H1 (cell line): Measurements from ENCODE around the gene PRKCSH. TPM values are rescaled to one million over a fixed set of nuclear protein-coding genes. Genes with fewer than 3 reads are reported as not detected.

Experiments
- CTCF ChIA-PET: fragments of 300-600 bp; sonication (Branson Sonifier 250); formaldehyde crosslinking; loops from one replicate; lab custom pipeline; 2021; ENCODE audit not compliant: partially characterized antibody; lab: Charles Lee
- POLR2A ChIA-PET: fragments of 300-600 bp; sonication (Branson Sonifier 250); formaldehyde crosslinking; loops from one replicate; lab custom pipeline; 2021; ENCODE audit warnings: inconsistent platforms; ENCODE audit not compliant: partially characterized antibody; lab: Charles Lee
- DNase-seq, 2 experiments: peaks; one replicate each; pipeline versions ENCODE4 v3.0.0 to v3.0.0-alpha.2; 2010 to 2022; ENCODE audit warnings: low spot score in 2 of 2, low read depth in 1 of 2, mixed read lengths in 1 of 2
- FAIRE-seq: peaks from 2 replicates; lab custom pipeline; 2011; peaks lifted over from hg19 to GRCh38; lab: Jason Lieb, UNC
- H2AFZ ChIP-seq: 2 replicates; pipeline ENCODE4 v1.8.1; 2012; ENCODE audit warnings: low read length, inconsistent platforms
- H2AK5ac ChIP-seq: 2 replicates; pipeline ENCODE4 v1.6.1; 2013; ENCODE audit warnings: low read depth, low read length
- H2BK120ac ChIP-seq: replicated peaks from 2 replicates; pipeline ENCODE3; 2013; ENCODE audit warnings: low read depth, low read length, inconsistent platforms
- H2BK12ac ChIP-seq: 2 replicates; pipeline ENCODE4 v1.6.1; 2013; ENCODE audit warnings: low read depth, low read length
- H2BK15ac ChIP-seq: 2 replicates; pipeline ENCODE4 v1.6.1; 2013; ENCODE audit warnings: low read length
- H2BK20ac ChIP-seq: 2 replicates; pipeline ENCODE4 v1.6.1; 2013; ENCODE audit warnings: low read length
- H2BK5ac ChIP-seq: 2 replicates; pipeline ENCODE4 v1.6.1; 2013; ENCODE audit warnings: low read depth, low read length
- H3K14ac ChIP-seq: 2 replicates; pipeline ENCODE4 v1.6.1; 2013; ENCODE audit warnings: inconsistent platforms; ENCODE audit not compliant: insufficient read length
- H3K18ac ChIP-seq: 2 replicates; pipeline ENCODE4 v1.6.1; 2013; ENCODE audit warnings: low read length; ENCODE audit errors: extremely low read depth
- H3K23ac ChIP-seq: 2 replicates; pipeline ENCODE4 v1.6.1; 2013; ENCODE audit warnings: inconsistent platforms; ENCODE audit not compliant: insufficient read length
- H3K23me2 ChIP-seq: 2 replicates; pipeline ENCODE4 v1.6.1; 2013; ENCODE audit warnings: low read depth, low read length
- H3K27ac ChIP-seq: 2 replicates; pipeline ENCODE4 v1.6.1; 2011; ENCODE audit warnings: low read depth, low read length, inconsistent platforms
- H3K27me3 ChIP-seq, 4 experiments: replicated peaks in 1 of 4; 1 replicate in 1 of 4; 2 replicates in 3 of 4; pipeline versions ENCODE4 v1.6.1 to v1.8.1; 2011 to 2013; ENCODE audit warnings: low read length in 3 of 4, mild to moderate bottlenecking in 3 of 4, inconsistent platforms in 2 of 4, mixed read lengths in 2 of 4, moderate library complexity in 1 of 4; ENCODE audit not compliant: control insufficient read depth in 3 of 4, insufficient read depth in 3 of 4; ENCODE audit errors: extremely low read depth in 1 of 4
- H3K36me3 ChIP-seq, 4 experiments: 2 replicates each; pipeline versions ENCODE4 v1.6.1 to v1.8.1; 2011 to 2013; ENCODE audit warnings: mild to moderate bottlenecking in 4 of 4, low read length in 3 of 4, moderate library complexity in 2 of 4, control low read depth in 1 of 4, inconsistent platforms in 1 of 4; ENCODE audit not compliant: insufficient read depth in 4 of 4, control insufficient read depth in 2 of 4
- H3K4ac ChIP-seq: replicated peaks from 2 replicates; pipeline ENCODE3; 2013; ENCODE audit warnings: low read length, low read depth, mixed read lengths, inconsistent platforms; ENCODE audit not compliant: insufficient read length
- H3K4me1 ChIP-seq, 4 experiments: replicated peaks in 1 of 4; 1 replicate in 1 of 4; 2 replicates in 3 of 4; pipeline versions ENCODE4 v1.6.1 to v1.8.1; 2011 to 2013; ENCODE audit warnings: low read length in 3 of 4, inconsistent platforms in 2 of 4, mixed read lengths in 1 of 4; ENCODE audit not compliant: insufficient read depth in 4 of 4, control insufficient read depth in 3 of 4
- H3K4me2 ChIP-seq, 2 experiments: 2 replicates each; pipeline versions ENCODE4 v1.6.1 to v1.8.1; 2011 to 2013; ENCODE audit warnings: low read depth in 2 of 2, low read length in 2 of 2, control low read depth in 1 of 2, inconsistent platforms in 1 of 2, mild to moderate bottlenecking in 1 of 2; ENCODE audit not compliant: insufficient read depth in 1 of 2
- H3K4me3 ChIP-seq, 4 experiments: fragments of 200-600, 300-600 bp in 1 of 4; sonication (generic), shearing (Covaris generic), sonication (Bioruptor Twin) in 1 of 4; 2 replicates each; pipeline versions ENCODE4 v1.5.1 to v1.8.1; 2011 to 2016; ENCODE audit warnings: low read length in 4 of 4, low read depth in 3 of 4, control low read depth in 2 of 4, inconsistent platforms in 2 of 4, mild to moderate bottlenecking in 2 of 4, mixed read lengths in 1 of 4, moderate library complexity in 1 of 4; ENCODE audit not compliant: insufficient read depth in 2 of 4; ENCODE audit errors: extremely low read depth in 1 of 4
- H3K56ac ChIP-seq: replicated peaks from 2 replicates; pipeline ENCODE3; 2013; ENCODE audit warnings: low read depth, mild to moderate bottlenecking, mixed read lengths, low read length, inconsistent platforms; ENCODE audit not compliant: insufficient read length
- H3K79me1 ChIP-seq: 2 replicates; pipeline ENCODE4 v1.6.1; 2013; ENCODE audit warnings: low read depth, low read length, control low read depth
- H3K79me2 ChIP-seq, 2 experiments: 2 replicates each; pipeline versions ENCODE4 v1.6.1 to v1.8.1; 2012 to 2013; ENCODE audit warnings: low read length in 2 of 2, mild to moderate bottlenecking in 2 of 2, inconsistent platforms in 1 of 2; ENCODE audit not compliant: insufficient read depth in 2 of 2, control insufficient read depth in 1 of 2
- H3K9ac ChIP-seq, 4 experiments: replicated peaks in 1 of 4; 1 replicate in 1 of 4; 2 replicates in 3 of 4; pipeline versions ENCODE4 v1.6.1 to v1.8.1; 2011 to 2013; ENCODE audit warnings: low read depth in 3 of 4, low read length in 3 of 4, control low read depth in 2 of 4, mild to moderate bottlenecking in 2 of 4, moderate library complexity in 2 of 4, inconsistent platforms in 1 of 4; ENCODE audit errors: extremely low read depth in 1 of 4
- H3K9me3 ChIP-seq, 2 experiments: 2 replicates each; pipeline versions ENCODE4 v1.6.1 to v1.8.1; 2012 to 2013; ENCODE audit warnings: mild to moderate bottlenecking in 2 of 2, moderate library complexity in 2 of 2, control low read depth in 1 of 2, inconsistent platforms in 1 of 2, low read depth in 1 of 2, low read length in 1 of 2, mixed read lengths in 1 of 2; ENCODE audit not compliant: insufficient read depth in 2 of 2
- H4K20me1 ChIP-seq, 2 experiments: replicated peaks in 1 of 2; 2 replicates each; pipeline versions ENCODE3 to v1.8.1; 2011 to 2013; ENCODE audit warnings: inconsistent platforms in 2 of 2, low read length in 2 of 2, mild to moderate bottlenecking in 1 of 2; ENCODE audit not compliant: insufficient read depth in 2 of 2, control insufficient read depth in 1 of 2
- H4K5ac ChIP-seq: 2 replicates; pipeline ENCODE4 v1.6.1; 2013; ENCODE audit warnings: low read length, low read depth, mixed read lengths, inconsistent platforms; ENCODE audit not compliant: insufficient read length
- H4K8ac ChIP-seq: 2 replicates; pipeline ENCODE4 v1.8.0; 2013; ENCODE audit warnings: mild to moderate bottlenecking, moderate library complexity, low read length, inconsistent platforms; ENCODE audit not compliant: insufficient read depth; ENCODE audit errors: extremely low read depth
- H4K91ac ChIP-seq: replicated peaks from 2 replicates; pipeline ENCODE3; 2013; ENCODE audit warnings: low read length, mixed read lengths, inconsistent platforms; ENCODE audit not compliant: insufficient read length
- CTCF ChIP-seq, 3 experiments: IDR thresholded peaks; 1 replicate in 2 of 3; 2 replicates in 1 of 3; pipeline versions ENCODE4 v1.5.1 to v1.6.1; 2011; ENCODE audit warnings: low read length in 3 of 3, mild to moderate bottlenecking in 3 of 3, inconsistent platforms in 2 of 3, low read depth in 1 of 3, moderate library complexity in 1 of 3; ENCODE audit not compliant: insufficient read depth in 1 of 3; ENCODE audit errors: control extremely low read depth in 1 of 3
- EGR1 ChIP-seq: IDR thresholded peaks from 2 replicates; pipeline ENCODE4 v1.6.1; 2011; ENCODE audit warnings: low read depth, low read length, borderline replicate concordance
- TAF7 ChIP-seq: optimal IDR thresholded peaks from 2 replicates; pipeline ENCODE3; 2011; ENCODE audit warnings: low read depth, mild to moderate bottlenecking, inconsistent platforms, low read length, moderate library complexity, borderline replicate concordance
- TCF12 ChIP-seq: IDR thresholded peaks from 2 replicates; pipeline ENCODE4 v1.6.1; 2011; ENCODE audit warnings: low read depth, mild to moderate bottlenecking, low read length
- WGBS, 2 experiments: shearing (Covaris generic) in 1 of 2; methylation state at CpG; one replicate each; pipeline versions ENCODE4 v1.1.6 to v1.1.7; 2013 to 2015; ENCODE audit warnings: low lambda C conversion rate in 2 of 2, mixed read lengths in 2 of 2, inconsistent platforms in 1 of 2, low coverage in 1 of 2, missing lambda C conversion rate in 1 of 2; ENCODE audit not compliant: insufficient replicate concordance in 2 of 2, insufficient coverage in 1 of 2, insufficient read length in 1 of 2; ENCODE audit errors: extremely low coverage in 1 of 2, missing lambda C conversion rate in 1 of 2; 5-methylcytosine and 5-hydroxymethylcytosine counted together
- long read RNA-seq, 2 experiments: library from RNA in 1 of 2; library from capped mRNA in 1 of 2; stranded (forward); transcript quantifications; one replicate each; pipeline ENCODE4 v2.0.0, GENCODE V29; 2021; ENCODE audit warnings: inconsistent platforms in 1 of 2
- polyA minus RNA-seq, 3 experiments: library from RNA; depleted of rRNA, polyadenylated mRNA; stranded (reverse); fragments of >200 nt; gene quantifications; 1 replicate in 2 of 3; 2 replicates in 1 of 3; pipeline ENCODE4 v1.2.3, GENCODE V29; 2011
- polyA plus RNA-seq, 7 experiments: library from polyadenylated mRNA; depleted of rRNA in 3 of 7; stranded (reverse) in 5 of 7; unstranded in 2 of 7; fragments of >200 nt in 5 of 7; fragments of 200-250 nt in 2 of 7; gene quantifications; 1 replicate in 5 of 7; 2 replicates in 1 of 7; 4 replicates in 1 of 7; pipeline versions ENCODE4 v1.2.1 to v1.2.3, GENCODE V29; 2011 to 2013; ENCODE audit warnings: missing spikeins in 2 of 7, mixed read lengths in 2 of 7
- total RNA-seq: library from RNA; stranded (reverse); fragmentation: NEBNext Ultra II Directional; extraction: Animal tissue kit (Norgen Biotek cat#: 25700); gene quantifications from 2 replicates; pipeline ENCODE4 v1.2.1, GENCODE V29; 2021

Gene PRKCSH
- total RNA-seq = 337 and 341 TPM in 2 replicates
- polyA plus RNA-seq (2011; rRNA removed) = 97.2 and 267 TPM in 2 replicates
- 109 TPM for polyA plus RNA-seq (2011; cell fraction: cytosol; rRNA removed)
- 496 TPM for polyA plus RNA-seq (2011; cell fraction: nucleus; rRNA removed)
- polyA plus RNA-seq (2012, experiment 1 of 2) = 197 to 438 TPM (median 349 TPM) in 4 replicates
- polyA plus RNA-seq (2012, experiment 2 of 2) = 305 TPM
- 349 TPM for polyA plus RNA-seq (2013, experiment 1 of 2)
- polyA plus RNA-seq (2013, experiment 2 of 2) = 317 TPM
- 114 and 172 TPM in 2 replicates for polyA minus RNA-seq (2011; rRNA and poly(A)+ RNA removed)
- polyA minus RNA-seq (2011; cell fraction: cytosol; rRNA and poly(A)+ RNA removed) = 276 TPM
- 164 TPM for polyA minus RNA-seq (2011; cell fraction: nucleus; rRNA and poly(A)+ RNA removed)
- long read RNA-seq, experiment 1, partial matches to known transcripts = 164 of 227 reads
- long read RNA-seq, experiment 1, other reads (novel, unspliced or antisense) = 62 of 227 reads
- long read RNA-seq, experiment 2, transcript PRKCSH-217 (18 exons, 2,100 nt) = major isoform, 7 of 191 reads
- long read RNA-seq, experiment 2, partial matches to known transcripts = 59 of 191 reads
- long read RNA-seq, experiment 2, other reads (novel, unspliced or antisense) = 120 of 191 reads

GRCh38 chr19:11435057-11435832, at the start of gene PRKCSH, which contains the start of gene ODAD3:
Gene PRKCSH, plus strand, starts transcription at chr19:11435635. Its CDS starts 483 bp downstream, at chr19:11436118.
Gene ODAD3, minus strand, starts transcription at chr19:11435121. Its CDS starts 105 bp downstream, at chr19:11435016.
- CTCF ChIA-PET = interaction anchor here (0.6 to 13.0 kb wide), 21 partner anchors 9 to 1639 kb away, joined by 3 to 192 read pairs (median 4); partner anchors contain the start of genes EPOR, RGL3 and SWSAP1
- Histone ChIP-seq H3K9ac (peak within 1 kb of the TSS; percentile 76 to 97 (median 96)), H3K79me2 (peaks cover 0 to 16% of the 10 kb centered on the region in 2 experiments; a peak in 2 of 4 replicates), H3K4me1 (peaks cover 0 to 13% (median 7%) of the 10 kb centered on the region in 4 experiments; a peak in 5 of 7 replicates), H3K4me2 (peak within 1 kb of the TSS; percentile 76 to 91), H3K4me3 (peak within 1 kb of the TSS; percentile 86 to 99 (median 93)), H3K4ac (peak within 1 kb of the TSS; percentile 92), H2BK12ac (peak within 1 kb of the TSS; percentile 50), H3K23me2 (peaks cover 7% of the 10 kb centered on the region), H3K79me1 (no peaks in the 10 kb centered on the region; the same call in none of the 2 replicates), H4K20me1 (peaks cover 0 to 5% of the 10 kb centered on the region in 2 experiments), H3K18ac (peak within 1 kb of the TSS; percentile 60; the same call in 1 of the 2 replicates), H4K91ac (peak within 1 kb of the TSS; percentile 85), H4K8ac (peak within 1 kb of the TSS; percentile 95), H3K9me3 (no peaks in the 10 kb centered on the region), H2BK20ac (no peak within 1 kb of the TSS), H2AK5ac (peak within 1 kb of the TSS; percentile 3; the same call in 1 of the 2 replicates), H2BK5ac (peak within 1 kb of the TSS; percentile 97), H3K27ac (peak within 1 kb of the TSS; percentile 91), H2BK120ac (peak within 1 kb of the TSS; percentile 69), H4K5ac (peak within 1 kb of the TSS; percentile 81), H3K56ac (peak within 1 kb of the TSS; percentile 87), H2BK15ac (no peak within 1 kb of the TSS; the same call in 1 of the 2 replicates), H3K36me3 (peaks cover 9 to 24% (median 16%) of the 10 kb centered on the region in 4 experiments; a peak in 7 of 8 replicates), H2AFZ (peak within 1 kb of the TSS; percentile 91), H3K23ac (no peak within 1 kb of the TSS), H3K14ac (no peak within 1 kb of the TSS), H3K27me3 (no peaks in the 10 kb centered on the region)
- FAIRE-seq = peak; percentile 92
- WGBS, 2 experiments = 2% methylated on average over 47 of the region's 53 CpGs; no CpG with 5 or more reads in 1 of the 2 experiments
- peak; percentile 98 to 99 for DNase-seq
- POLR2A ChIA-PET = interaction anchor here (1.0 to 2.8 kb wide), 9 partner anchors 8 to 60 kb away, joined by 3 to 15 read pairs (median 9); partner anchors contain the start of genes RGL3 and SWSAP1
- 0 out of 2 replicates have a peak, but pooled peaks have one; percentile 6 for TF ChIP-seq TCF12
- peak; percentile 73 for TF ChIP-seq TAF7
- TF ChIP-seq EGR1 = peak; percentile 83
- peak; percentile 84 to 95 (median 86) for TF ChIP-seq CTCF (IDR thresholded peaks at IDR 0.05; ENCODE audit: control extremely low read depth in 1 of 3, insufficient read depth in 1 of 3, low read depth in 1 of 3, low read length in 3 of 3)
